Activated T-helper 9 cell treated with anti-CD3 and anti-CD28 coated beads, Interleukin-2, amount 50 U/mL, for 16 hours (primary cell): ENCODE results near the gene ELMO2.

Experiments
- DNase-seq: peaks from one replicate; pipeline ENCODE4 v3.0.0-alpha.2; 2020; ENCODE audit warnings: low read depth

ELMO2 gene

DNA sequence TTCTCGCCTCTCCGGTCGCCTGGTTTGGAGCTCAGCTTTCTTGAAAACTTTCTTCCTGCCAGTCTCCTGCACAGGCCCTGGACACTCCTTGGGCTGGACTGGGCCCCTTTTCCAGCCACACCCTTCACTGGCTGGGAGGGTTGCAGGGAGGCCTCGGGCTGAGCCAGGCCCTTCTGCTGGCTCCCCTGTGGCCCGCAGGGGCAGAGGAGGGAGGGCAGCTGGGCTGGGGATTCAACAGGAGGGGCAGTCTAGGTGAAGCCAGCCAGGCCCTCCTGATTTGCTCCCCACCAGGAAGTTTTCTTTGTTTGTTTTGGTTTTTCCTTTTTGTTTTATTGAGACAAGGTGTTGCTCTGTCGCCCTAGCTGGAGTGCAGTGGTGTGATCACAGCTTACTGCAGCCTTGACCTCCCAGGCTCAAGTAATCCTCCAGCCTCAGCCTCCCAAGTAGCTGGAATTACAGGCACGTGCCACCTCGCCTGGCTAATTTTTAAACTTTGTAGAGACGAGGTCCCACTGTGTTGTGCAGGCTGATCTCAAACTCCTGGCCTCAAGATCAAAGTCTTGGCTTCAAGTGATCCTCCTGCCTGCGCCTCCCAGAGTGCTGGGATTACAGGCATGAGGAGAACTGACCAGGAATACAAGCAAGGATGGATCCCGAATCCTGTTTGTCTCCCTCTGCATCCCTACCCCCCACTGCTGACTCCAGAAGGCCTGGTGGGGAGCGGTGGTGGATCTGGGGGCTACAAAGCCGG lies 74.6 kb downstream of the ELMO2 start:
- no peak for DNase-seq

DNA sequence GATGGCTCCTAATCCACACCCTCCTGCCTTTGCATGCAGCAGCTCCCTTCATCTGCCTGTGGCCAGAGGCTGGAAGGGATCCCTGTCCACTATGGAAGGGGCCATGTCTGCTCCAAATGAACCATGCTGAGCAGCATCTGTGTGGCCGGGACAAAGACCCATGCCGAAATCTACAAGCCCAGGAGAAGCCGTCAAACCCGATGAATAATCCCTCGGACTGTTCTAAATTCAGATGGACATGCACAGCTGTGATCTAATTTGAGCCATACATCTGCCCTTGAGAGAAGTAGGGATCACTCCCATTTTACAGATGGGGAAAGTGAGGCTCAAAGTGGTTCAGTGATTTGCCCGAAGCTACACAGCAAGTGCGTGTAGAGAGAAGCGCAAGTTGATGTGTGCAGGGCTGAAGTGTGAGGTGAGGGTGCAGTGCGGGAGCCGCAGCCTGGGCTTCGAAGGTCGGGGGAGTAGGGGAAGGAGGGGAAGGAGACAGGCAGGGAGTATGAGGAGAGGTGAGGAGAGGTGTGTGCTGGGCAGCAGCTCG lies 75.5 kb downstream of the ELMO2 start:
- no peak for DNase-seq

DNA sequence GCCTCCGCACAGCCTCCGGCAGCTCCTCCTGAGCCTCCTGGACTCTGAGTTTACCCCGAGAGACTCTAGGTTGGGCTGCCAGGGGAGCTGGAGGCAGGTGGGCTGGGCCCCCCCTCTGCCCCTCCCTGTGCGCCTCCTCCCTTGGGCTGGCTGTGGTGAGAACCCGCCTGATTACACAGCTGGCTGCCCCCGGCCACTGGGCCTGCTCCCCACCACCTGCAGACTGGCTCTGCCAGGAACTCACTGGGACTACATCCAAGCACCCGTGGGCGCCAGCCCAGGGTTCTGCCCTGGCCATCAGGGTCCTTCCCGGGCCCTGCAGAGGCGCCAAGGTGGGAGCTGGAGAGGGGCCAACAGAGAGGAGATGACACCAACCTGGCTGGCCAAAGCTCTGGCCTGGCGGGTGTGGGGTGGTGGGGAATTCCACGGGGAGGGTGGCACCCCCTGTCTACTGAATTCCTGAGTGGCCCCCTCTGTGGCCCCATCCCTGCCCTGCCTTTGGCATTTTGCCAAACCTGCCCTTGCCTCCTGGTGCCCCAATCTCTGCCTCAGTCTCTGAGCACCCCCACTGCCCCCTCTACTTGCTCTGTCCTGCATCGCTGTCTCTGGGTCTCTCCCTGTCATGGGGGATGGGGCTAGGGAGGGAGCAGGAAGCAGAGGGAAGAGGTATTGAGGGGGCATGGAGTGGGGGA lies 76.2 kb downstream of the ELMO2 start:
- DNase-seq, result no peak

DNA sequence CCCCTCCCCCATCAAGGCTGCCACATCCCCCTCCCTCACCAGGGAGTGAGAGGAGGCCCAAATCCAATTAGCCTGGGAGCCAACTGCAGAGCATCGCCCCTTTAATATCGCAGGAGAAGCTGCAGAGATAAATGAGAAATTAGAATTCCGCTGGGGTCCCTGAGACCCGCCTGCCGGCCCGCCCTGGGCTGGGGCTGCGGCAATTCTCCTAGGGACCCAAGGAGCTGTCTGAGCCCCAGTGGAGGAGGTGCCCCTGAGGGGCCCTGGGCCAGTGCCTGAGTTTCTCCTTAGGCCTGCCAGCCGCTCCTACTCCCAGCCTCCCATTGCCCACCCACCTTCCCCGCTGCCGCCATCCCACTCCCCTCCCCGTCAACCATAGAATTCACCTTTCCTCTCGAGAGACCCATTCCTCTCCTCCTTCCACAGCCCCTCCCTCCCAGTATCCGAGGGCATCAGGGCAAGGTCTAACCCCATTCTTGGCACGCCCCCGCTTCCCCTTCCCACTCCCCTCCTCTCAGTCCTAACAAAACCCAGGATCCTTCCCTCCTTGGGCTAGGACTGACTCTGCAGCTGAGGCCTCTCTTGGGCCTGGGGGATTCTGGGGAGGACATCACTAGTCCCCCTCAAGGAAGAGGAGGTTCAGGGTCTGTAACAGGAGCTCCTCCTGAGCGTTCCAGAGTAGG lies 78.1 kb downstream of the ELMO2 start:
- DNase-seq, result no peak

DNA sequence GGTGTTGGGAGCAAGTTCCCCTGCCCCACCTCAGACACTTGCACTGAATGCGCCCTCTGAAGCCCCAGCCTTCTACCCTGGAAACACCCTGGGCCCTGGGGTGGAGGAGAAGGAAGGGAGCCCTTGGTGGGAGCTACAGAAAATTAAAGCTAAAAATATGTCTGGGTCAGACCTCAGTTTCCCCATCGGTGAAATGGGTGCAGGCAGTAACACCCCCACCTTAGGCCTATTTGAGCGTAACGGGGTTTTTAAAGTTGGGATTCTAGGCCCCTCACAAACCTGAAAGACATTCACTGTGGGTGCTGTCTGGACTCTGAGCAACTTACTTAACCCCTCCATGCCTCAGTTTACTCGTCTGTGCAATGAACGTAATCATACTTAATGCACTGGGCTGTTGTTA lies 78.9 kb downstream of the ELMO2 start:
- DNase-seq, result no peak

DNA sequence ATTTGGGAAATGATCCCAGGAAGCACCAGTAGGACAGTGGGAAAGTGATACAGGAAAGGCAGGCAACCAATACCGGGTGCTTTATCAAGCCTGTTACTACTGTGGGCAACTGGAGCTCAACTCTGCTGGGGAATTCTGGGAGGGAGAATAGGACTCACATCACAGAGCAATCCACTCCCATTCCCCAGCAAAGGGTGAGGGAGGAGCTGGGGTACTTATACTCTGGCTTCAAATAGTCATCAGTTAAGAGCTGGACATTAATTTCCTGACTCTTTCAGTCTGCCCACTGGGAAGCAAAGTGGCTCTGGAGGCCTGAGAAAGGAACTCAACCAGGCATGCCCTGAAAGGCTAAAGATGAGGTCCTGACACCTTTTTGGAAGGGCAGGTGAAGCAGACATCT lies 80.6 kb downstream of the ELMO2 start:
- no peak for DNase-seq

DNA sequence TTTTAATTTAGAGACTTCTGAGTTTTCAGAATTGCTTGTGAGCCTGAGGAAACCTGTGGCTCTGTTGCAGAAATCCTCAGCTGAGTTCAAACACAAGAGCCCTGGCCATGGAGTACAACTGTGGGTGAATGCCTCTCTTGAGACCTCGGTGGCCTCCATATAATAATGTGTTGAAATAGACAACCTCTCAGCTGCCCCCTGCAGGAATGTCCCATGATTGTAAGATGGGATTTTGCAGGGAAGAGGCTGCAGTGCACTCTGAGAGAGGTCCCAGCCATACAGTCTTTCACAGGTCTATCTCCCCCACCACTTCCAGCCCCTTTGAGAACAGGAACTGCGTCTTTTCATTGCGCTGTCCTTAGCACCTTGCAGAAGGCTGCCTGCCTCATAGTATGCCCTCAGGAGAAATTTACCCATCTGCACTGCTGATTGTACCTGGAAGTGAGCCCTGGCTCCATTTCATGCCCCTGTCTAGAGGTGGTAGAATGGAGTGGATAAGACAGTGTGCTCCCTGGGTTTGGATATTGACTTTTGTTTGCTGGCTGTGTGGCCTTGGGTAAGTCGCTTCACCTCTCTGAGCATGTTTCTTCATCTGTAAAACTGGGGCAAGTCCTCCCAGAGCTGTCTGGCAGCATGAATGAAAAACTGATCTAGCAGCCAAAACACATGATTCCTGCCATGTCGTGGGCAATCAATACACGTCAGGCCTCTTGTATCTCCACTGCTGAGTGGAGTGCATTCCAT lies 81.3 kb downstream of the ELMO2 start:
- no peak for DNase-seq

DNA sequence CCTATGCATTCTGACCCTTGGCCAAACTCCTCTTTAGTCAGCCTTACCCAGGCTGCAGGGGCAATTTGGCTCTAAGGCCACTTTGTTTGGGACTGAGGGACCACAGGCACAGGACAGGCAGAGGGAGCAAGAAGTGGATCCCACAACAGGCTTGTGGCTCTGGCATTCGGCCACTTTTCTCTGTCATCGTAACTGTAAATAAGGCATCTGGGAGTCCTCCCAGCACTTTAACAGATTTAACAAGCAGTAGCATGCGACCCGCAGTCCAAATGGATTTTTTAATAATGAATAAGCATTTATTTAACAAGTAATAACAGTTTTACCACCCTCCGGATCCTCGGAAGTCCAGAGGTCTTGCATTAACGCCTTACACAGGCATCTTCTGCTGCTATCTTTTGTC lies 82.0 kb downstream of the ELMO2 start:
- no peak for DNase-seq

DNA sequence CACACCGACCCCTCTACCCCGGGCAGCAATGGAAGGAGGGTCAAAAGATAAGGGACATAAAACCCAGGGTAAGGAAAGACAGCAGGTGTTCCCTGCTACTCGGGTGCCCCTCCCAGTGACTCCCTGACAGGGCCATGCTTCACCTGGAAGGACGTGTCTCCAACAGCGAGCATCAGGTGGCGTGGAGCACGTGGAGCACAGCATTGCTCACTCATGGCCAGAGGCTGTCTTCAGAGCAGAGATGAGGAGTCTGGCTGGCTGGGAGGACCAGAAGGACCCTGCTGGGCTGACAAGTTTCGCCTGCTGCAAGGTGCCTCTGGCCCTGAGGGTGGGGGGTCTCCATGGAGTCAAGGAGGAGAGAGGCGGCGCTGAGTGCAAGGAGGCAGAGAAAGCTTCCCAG lies 82.9 kb downstream of the ELMO2 start:
- no peak for DNase-seq

DNA sequence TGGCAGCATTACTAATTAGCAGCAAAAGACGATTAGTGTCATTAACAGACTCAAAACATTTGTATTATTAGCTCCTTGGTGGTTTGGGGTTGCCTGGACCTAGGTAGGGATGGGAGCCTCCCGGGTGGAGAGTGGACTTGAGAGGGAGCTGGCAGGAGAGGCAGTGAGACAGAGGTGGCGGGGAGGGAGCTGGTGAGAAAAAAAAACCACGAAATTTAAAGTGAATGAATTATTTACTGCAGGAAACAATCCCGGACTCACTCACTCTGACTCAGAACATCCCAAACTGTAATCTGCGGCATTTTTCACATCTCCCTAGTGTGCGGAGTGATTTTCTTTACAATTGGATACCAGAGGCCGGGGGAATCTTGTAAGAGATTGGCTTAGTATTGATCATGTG lies 83.8 kb downstream of the ELMO2 start:
- DNase-seq, result no peak

DNA sequence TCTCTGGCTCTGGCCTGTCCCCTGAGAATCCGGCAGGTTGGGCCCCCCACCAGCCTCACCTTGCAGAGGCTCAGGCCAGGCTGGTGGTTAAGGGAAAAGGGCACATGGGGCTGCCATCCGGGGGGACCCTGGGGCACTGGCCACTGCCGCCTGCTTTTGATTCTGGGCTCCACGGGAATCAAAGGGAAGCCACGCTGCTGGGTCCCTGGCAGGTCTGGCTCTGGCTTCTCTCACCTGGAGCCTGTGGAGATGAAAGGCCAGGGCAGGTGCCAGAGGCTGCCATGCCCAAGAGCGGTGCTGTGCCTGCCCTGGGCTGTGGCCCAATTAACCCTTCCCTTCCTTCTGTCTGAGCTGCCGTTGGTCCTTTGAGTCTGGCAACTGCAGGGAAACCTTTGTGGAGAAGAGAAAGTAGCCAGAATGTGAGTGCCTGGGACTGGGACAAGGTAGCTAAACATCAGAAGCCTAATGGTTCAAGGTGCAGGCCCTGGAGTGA lies 88.7 kb downstream of the ELMO2 start:
- DNase-seq, result no peak

DNA sequence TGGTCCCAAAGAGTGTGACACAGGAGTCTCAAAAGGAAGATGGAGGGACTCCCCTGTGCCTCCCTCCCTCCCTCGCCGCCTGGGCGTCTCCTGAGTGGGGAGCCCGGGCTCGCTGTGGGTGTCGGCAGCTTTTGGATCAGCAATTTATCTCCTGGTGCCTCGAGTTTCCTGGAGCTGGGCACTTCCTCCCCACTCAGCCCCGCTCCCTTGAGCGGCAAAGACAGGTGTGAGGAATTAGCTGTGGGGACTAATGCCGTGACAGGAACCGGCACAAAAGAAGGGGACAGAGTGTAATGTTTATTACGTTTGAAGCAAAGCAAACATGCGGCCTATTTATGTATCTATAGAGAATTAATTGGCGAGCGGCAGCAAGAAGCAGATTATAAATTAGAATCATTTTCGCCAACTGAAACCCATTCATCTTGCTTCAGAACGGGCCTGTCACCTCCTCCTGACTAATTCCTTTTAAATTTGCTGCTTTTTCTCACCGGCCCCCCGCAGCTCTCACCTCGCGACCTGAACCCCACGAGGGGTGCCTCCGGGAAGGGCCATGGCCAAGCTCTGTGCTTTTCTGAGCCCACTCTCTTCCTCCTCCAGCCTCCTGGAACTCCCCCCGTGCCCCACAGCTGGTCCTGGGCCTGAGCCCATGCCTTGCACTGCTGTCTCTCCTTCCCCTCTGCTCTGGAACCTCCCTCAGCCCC lies 89.3 kb downstream of the ELMO2 start:
- DNase-seq, result no peak
